ENCODE data around the gene MALSU1. TPM values are rescaled to one million over a fixed set of nuclear protein-coding genes. Genes with fewer than 3 reads are reported as not detected.

Gene MALSU1
- total RNA-seq, 1 donor from 2014 or later = 62.3 TPM

- Histone ChIP-seq H3K9me3 (ENCODE audit: insufficient read depth, low read depth, low read length) (no peaks in the 10 kb centered on the region), H3K27ac (ENCODE audit: low read depth, low read length) (no peak overlapping the region), H3K36me3 (ENCODE audit: insufficient read depth, low read length) (no peaks in the 10 kb centered on the region), H3K4me2 (ENCODE audit: low read length) (no peak overlapping the region), H3K4me3 (ENCODE audit: insufficient read depth, low read depth, low read length) (no peak overlapping the region), H2AFZ (ENCODE audit: low read depth, low read length) (no peak overlapping the region), H3K79me2 (ENCODE audit: insufficient read depth, low read length) (no peaks in the 10 kb centered on the region), H4K20me1 (ENCODE audit: insufficient read depth, low read length) (no peaks in the 10 kb centered on the region), H3K9ac (ENCODE audit: low read length) (no peak overlapping the region), H3K27me3 (ENCODE audit: insufficient read depth, low read length) (no peaks in the 10 kb centered on the region), H3K4me1 (ENCODE audit: insufficient read depth, low read length) (no peaks in the 10 kb centered on the region)
- FAIRE-seq = no peak
- H3K27me3 Mint-ChIP-seq (ENCODE audit: low read depth, unreplicated experiment) = no peaks in the 10 kb centered on the region
- peaks cover 2% of the 10 kb centered on the region for H3K4me1 Mint-ChIP-seq (ENCODE audit: low read depth, unreplicated experiment)
- H3K9me3 Mint-ChIP-seq (ENCODE audit: unreplicated experiment) = no peaks in the 10 kb centered on the region
- no peak overlapping the region for H3K27ac Mint-ChIP-seq (ENCODE audit: unreplicated experiment)
- no peak for DNase-seq (ENCODE audit: low read depth)
- H3K36me3 Mint-ChIP-seq (ENCODE audit: low read depth, unreplicated experiment) = no peaks in the 10 kb centered on the region
- TF ChIP-seq EZH2 (IDR thresholded peaks at IDR 0.05; ENCODE audit: insufficient read depth, low read length) (no peak), CTCF (IDR thresholded peaks at IDR 0.05; ENCODE audit: insufficient read depth, low read depth, low read length) (no peak)
- H3K4me3 Mint-ChIP-seq (ENCODE audit: unreplicated experiment) = no peak overlapping the region
Observed at GRCh38 chr7:23285657-23286646, 13.2 kb upstream of the MALSU1 start.

DNA sequence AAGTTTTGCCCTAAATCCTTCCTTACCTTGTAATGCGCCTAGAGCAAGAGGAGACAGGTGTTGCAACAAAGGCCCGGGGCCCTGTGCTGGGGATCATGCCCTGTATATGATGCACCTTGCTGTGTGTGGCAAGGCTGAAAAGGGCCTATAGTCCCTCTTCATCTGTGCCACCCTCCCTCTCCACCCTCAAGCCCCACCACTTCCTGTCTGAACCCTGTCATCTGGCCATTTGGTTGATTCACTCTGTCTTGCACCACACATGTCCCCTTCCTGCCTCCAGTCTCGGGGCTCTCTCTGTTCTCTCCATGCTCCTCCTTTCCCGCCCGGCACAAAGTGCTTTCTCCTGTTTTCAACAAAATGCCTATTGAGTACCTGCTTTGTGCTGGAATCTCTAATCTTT, 11.5 kb upstream of the MALSU1 start:
- Histone ChIP-seq H3K27ac (ENCODE audit: low read depth, low read length) (no peak overlapping the region), H3K27me3 (ENCODE audit: insufficient read depth, low read length) (no peaks in the 10 kb centered on the region), H3K4me2 (ENCODE audit: low read length) (no peak overlapping the region), H3K79me2 (ENCODE audit: insufficient read depth, low read length) (no peaks in the 10 kb centered on the region), H3K4me3 (ENCODE audit: insufficient read depth, low read depth, low read length) (no peak overlapping the region), H3K36me3 (ENCODE audit: insufficient read depth, low read length) (no peaks in the 10 kb centered on the region), H3K9me3 (ENCODE audit: insufficient read depth, low read depth, low read length) (no peaks in the 10 kb centered on the region), H3K4me1 (ENCODE audit: insufficient read depth, low read length) (no peaks in the 10 kb centered on the region), H3K9ac (ENCODE audit: low read length) (no peak overlapping the region), H4K20me1 (ENCODE audit: insufficient read depth, low read length) (no peaks in the 10 kb centered on the region), H2AFZ (ENCODE audit: low read depth, low read length) (no peak overlapping the region)
- H3K27me3 Mint-ChIP-seq (ENCODE audit: low read depth, unreplicated experiment) = no peaks in the 10 kb centered on the region
- H3K27ac Mint-ChIP-seq (ENCODE audit: unreplicated experiment) = no peak overlapping the region
- FAIRE-seq (no peak), DNase-seq (ENCODE audit: low read depth) (no peak)
- H3K36me3 Mint-ChIP-seq (ENCODE audit: low read depth, unreplicated experiment) = no peaks in the 10 kb centered on the region
- no peaks in the 10 kb centered on the region for H3K9me3 Mint-ChIP-seq (ENCODE audit: unreplicated experiment)
- H3K4me1 Mint-ChIP-seq (ENCODE audit: low read depth, unreplicated experiment) = peaks cover 2% of the 10 kb centered on the region
- TF ChIP-seq CTCF (IDR thresholded peaks at IDR 0.05; ENCODE audit: insufficient read depth, low read depth, low read length) = no peak
- no peak for TF ChIP-seq EZH2 (IDR thresholded peaks at IDR 0.05; ENCODE audit: insufficient read depth, low read length)
- H3K4me3 Mint-ChIP-seq (ENCODE audit: unreplicated experiment) = no peak overlapping the region

GRCh38 chr7:23290993-23291392, 8.1 kb upstream of the MALSU1 start:
- H3K27ac ChIP-seq (ENCODE audit: low read depth, low read length) = no peak overlapping the region
- no peak overlapping the region for H3K27ac Mint-ChIP-seq (ENCODE audit: unreplicated experiment)
- H3K4me3 Mint-ChIP-seq (ENCODE audit: unreplicated experiment) = no peak overlapping the region
- H3K9me3 Mint-ChIP-seq (ENCODE audit: unreplicated experiment) = no peaks in the 10 kb centered on the region
- H3K9ac ChIP-seq (ENCODE audit: low read length) = no peak overlapping the region
- DNase-seq (ENCODE audit: low read depth) (no peak), FAIRE-seq (no peak)
- no peak overlapping the region for H3K4me2 ChIP-seq (ENCODE audit: low read length)
- no peak for TF ChIP-seq CTCF (IDR thresholded peaks at IDR 0.05; ENCODE audit: insufficient read depth, low read depth, low read length)
- no peak for TF ChIP-seq EZH2 (IDR thresholded peaks at IDR 0.05; ENCODE audit: insufficient read depth, low read length)
- H3K27me3 ChIP-seq (ENCODE audit: insufficient read depth, low read length) = no peaks in the 10 kb centered on the region
- H2AFZ ChIP-seq (ENCODE audit: low read depth, low read length) = no peak overlapping the region
- no peaks in the 10 kb centered on the region for H3K79me2 ChIP-seq (ENCODE audit: insufficient read depth, low read length)
- no peaks in the 10 kb centered on the region for H3K27me3 Mint-ChIP-seq (ENCODE audit: low read depth, unreplicated experiment)
- H3K9me3 ChIP-seq (ENCODE audit: insufficient read depth, low read depth, low read length) = no peaks in the 10 kb centered on the region
- H3K36me3 Mint-ChIP-seq (ENCODE audit: low read depth, unreplicated experiment) = no peaks in the 10 kb centered on the region
- no peaks in the 10 kb centered on the region for H4K20me1 ChIP-seq (ENCODE audit: insufficient read depth, low read length)
- H3K4me1 ChIP-seq (ENCODE audit: insufficient read depth, low read length) = no peaks in the 10 kb centered on the region
- no peaks in the 10 kb centered on the region for H3K36me3 ChIP-seq (ENCODE audit: insufficient read depth, low read length)
- H3K4me1 Mint-ChIP-seq (ENCODE audit: low read depth, unreplicated experiment) = peaks cover 2% of the 10 kb centered on the region
- H3K4me3 ChIP-seq (ENCODE audit: insufficient read depth, low read depth, low read length) = no peak overlapping the region
